ENCODE measurements around the gene CNBD2. TPM values are rescaled to one million over a fixed set of nuclear protein-coding genes. Genes with fewer than 3 reads are reported as not detected.
"Not testable (repeated sequence)": the region's sequence is repeated elsewhere in the genome, so short reads cannot be mapped to it uniquely, and the experiment has no call there.

The CNBD2 gene
- total RNA-seq, 1 donor from 2014 or later = 3.0 TPM

DNA sequence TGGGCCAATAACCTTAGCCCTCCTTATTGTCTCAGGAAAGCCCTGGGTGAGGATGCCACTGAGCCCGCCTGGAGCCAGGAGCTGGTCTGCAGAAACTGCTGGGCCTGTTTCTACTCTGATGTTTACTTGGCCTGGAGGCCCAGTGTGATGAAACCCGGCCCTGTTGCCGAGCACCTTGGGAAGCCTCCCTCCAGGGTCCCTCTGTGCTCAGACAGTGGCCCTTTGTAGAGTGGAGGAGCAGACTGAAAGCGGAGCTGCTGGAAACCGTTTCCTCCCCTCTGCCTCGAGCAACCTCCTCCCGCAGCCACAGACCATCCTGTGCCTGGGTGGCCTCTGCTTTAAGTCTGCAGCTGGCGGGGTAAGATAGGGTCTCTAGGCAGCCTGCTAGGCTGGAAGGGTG, 102.1 kb downstream of the CNBD2 start:
- Mint-ChIP-seq H3K27ac (ENCODE audit: unreplicated experiment) (no peak overlapping the region), H3K27me3 (ENCODE audit: low read depth, unreplicated experiment) (peaks cover 12% of the 10 kb centered on the region), H3K9me3 (ENCODE audit: unreplicated experiment) (no peaks in the 10 kb centered on the region), H3K36me3 (ENCODE audit: low read depth, unreplicated experiment) (no peaks in the 10 kb centered on the region), H3K4me1 (ENCODE audit: low read depth, unreplicated experiment) (peaks cover 5% of the 10 kb centered on the region), H3K4me3 (ENCODE audit: unreplicated experiment) (no peak overlapping the region)
- Histone ChIP-seq H3K27ac (ENCODE audit: low read depth, low read length) (no peak overlapping the region), H3K9ac (ENCODE audit: low read length) (no peak overlapping the region), H3K4me3 (ENCODE audit: insufficient read depth, low read depth, low read length) (no peak overlapping the region), H3K27me3 (ENCODE audit: insufficient read depth, low read length) (peaks cover 4% of the 10 kb centered on the region), H4K20me1 (ENCODE audit: insufficient read depth, low read length) (no peaks in the 10 kb centered on the region), H3K36me3 (ENCODE audit: insufficient read depth, low read length) (no peaks in the 10 kb centered on the region), H3K4me1 (ENCODE audit: insufficient read depth, low read length) (no peaks in the 10 kb centered on the region), H3K4me2 (ENCODE audit: low read length) (no peak overlapping the region), H3K9me3 (ENCODE audit: insufficient read depth, low read depth, low read length) (no peaks in the 10 kb centered on the region), H3K79me2 (ENCODE audit: insufficient read depth, low read length) (no peaks in the 10 kb centered on the region), H2AFZ (ENCODE audit: low read depth, low read length) (peak overlapping the region; percentile 26)
- TF ChIP-seq, protein P1, sequence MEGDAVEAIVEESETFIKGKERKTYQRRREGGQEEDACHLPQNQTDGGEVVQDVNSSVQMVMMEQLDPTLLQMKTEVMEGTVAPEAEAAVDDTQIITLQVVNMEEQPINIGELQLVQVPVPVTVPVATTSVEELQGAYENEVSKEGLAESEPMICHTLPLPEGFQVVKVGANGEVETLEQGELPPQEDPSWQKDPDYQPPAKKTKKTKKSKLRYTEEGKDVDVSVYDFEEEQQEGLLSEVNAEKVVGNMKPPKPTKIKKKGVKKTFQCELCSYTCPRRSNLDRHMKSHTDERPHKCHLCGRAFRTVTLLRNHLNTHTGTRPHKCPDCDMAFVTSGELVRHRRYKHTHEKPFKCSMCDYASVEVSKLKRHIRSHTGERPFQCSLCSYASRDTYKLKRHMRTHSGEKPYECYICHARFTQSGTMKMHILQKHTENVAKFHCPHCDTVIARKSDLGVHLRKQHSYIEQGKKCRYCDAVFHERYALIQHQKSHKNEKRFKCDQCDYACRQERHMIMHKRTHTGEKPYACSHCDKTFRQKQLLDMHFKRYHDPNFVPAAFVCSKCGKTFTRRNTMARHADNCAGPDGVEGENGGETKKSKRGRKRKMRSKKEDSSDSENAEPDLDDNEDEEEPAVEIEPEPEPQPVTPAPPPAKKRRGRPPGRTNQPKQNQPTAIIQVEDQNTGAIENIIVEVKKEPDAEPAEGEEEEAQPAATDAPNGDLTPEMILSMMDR (IDR thresholded peaks at IDR 0.05; ENCODE audit: insufficient read depth, low read depth, low read length) = no peak
- no peak for TF ChIP-seq EZH2 (IDR thresholded peaks at IDR 0.05; ENCODE audit: insufficient read depth, low read length)
- FAIRE-seq = no peak
- no peak for DNase-seq (ENCODE audit: low read depth)

DNA sequence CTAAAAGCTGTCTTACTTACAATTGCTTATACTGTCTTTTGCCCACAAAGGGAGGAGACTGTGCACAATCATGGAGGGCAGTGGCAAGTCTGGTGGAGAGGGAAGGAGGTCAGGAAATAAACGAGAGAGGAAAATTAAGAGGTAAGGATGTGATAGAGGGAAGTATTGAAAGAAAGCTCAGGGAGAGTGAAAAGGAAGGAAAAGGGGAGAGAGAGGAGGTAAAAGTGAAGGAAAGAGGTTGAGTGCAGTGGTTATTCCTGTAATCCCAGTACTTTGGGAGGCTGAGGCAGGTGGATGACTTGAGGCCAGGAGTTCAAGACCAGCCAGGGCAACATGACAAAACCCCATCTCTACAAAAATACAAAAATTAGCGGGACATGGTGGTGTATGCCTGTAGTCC, 103.5 kb downstream of the CNBD2 start:
- Mint-ChIP-seq H3K27me3 (ENCODE audit: low read depth, unreplicated experiment) (peaks cover 16% of the 10 kb centered on the region), H3K27ac (ENCODE audit: unreplicated experiment) (no peak overlapping the region), H3K4me1 (ENCODE audit: low read depth, unreplicated experiment) (peaks cover 5% of the 10 kb centered on the region), H3K4me3 (ENCODE audit: unreplicated experiment) (no peak overlapping the region), H3K36me3 (ENCODE audit: low read depth, unreplicated experiment) (no peaks in the 10 kb centered on the region), H3K9me3 (ENCODE audit: unreplicated experiment) (no peaks in the 10 kb centered on the region)
- Histone ChIP-seq H4K20me1 (ENCODE audit: insufficient read depth, low read length) (no peaks in the 10 kb centered on the region), H2AFZ (ENCODE audit: low read depth, low read length) (no peak overlapping the region), H3K36me3 (ENCODE audit: insufficient read depth, low read length) (no peaks in the 10 kb centered on the region), H3K79me2 (ENCODE audit: insufficient read depth, low read length) (no peaks in the 10 kb centered on the region), H3K9me3 (ENCODE audit: insufficient read depth, low read depth, low read length) (no peaks in the 10 kb centered on the region), H3K9ac (ENCODE audit: low read length) (no peak overlapping the region), H3K4me1 (ENCODE audit: insufficient read depth, low read length) (no peaks in the 10 kb centered on the region), H3K27ac (ENCODE audit: low read depth, low read length) (no peak overlapping the region), H3K4me3 (ENCODE audit: insufficient read depth, low read depth, low read length) (no peak overlapping the region), H3K4me2 (ENCODE audit: low read length) (no peak overlapping the region), H3K27me3 (ENCODE audit: insufficient read depth, low read length) (peaks cover 7% of the 10 kb centered on the region)
- FAIRE-seq (no peak), DNase-seq (ENCODE audit: low read depth) (no peak)
- TF ChIP-seq EZH2 (IDR thresholded peaks at IDR 0.05; ENCODE audit: insufficient read depth, low read length) = no peak
- TF ChIP-seq, protein P1 (IDR thresholded peaks at IDR 0.05; ENCODE audit: insufficient read depth, low read depth, low read length) = no peak

DNA sequence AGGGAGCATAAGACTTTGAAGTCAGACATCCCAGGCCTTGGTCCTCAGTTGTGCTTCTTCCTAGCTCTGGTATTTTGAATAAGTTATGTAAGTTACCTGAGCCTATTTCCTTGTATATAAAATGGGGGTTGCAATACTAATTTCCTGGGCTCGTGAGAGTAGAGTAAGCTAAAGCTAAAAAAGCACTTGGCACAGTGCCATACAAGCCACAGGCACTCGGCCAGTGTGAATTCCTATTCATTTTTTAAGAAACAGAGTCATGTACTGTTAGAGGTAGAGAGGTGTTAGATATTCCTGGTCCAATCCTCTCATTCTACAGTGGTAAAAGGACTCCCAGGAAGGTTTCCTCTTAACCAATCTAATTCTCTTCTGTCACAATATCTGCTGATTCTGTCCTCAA, 106.6 kb downstream of the CNBD2 start:
- Histone ChIP-seq H3K4me2 (ENCODE audit: low read length) (no peak overlapping the region), H3K27me3 (ENCODE audit: insufficient read depth, low read length) (peaks cover 4% of the 10 kb centered on the region), H3K27ac (ENCODE audit: low read depth, low read length) (no peak overlapping the region), H4K20me1 (ENCODE audit: insufficient read depth, low read length) (no peaks in the 10 kb centered on the region), H3K9ac (ENCODE audit: low read length) (no peak overlapping the region), H3K36me3 (ENCODE audit: insufficient read depth, low read length) (no peaks in the 10 kb centered on the region), H3K9me3 (ENCODE audit: insufficient read depth, low read depth, low read length) (no peaks in the 10 kb centered on the region), H3K4me1 (ENCODE audit: insufficient read depth, low read length) (no peaks in the 10 kb centered on the region), H2AFZ (ENCODE audit: low read depth, low read length) (no peak overlapping the region), H3K79me2 (ENCODE audit: insufficient read depth, low read length) (no peaks in the 10 kb centered on the region), H3K4me3 (ENCODE audit: insufficient read depth, low read depth, low read length) (no peak overlapping the region)
- TF ChIP-seq, protein P1 (IDR thresholded peaks at IDR 0.05; ENCODE audit: insufficient read depth, low read depth, low read length) = no peak
- no peak for TF ChIP-seq EZH2 (IDR thresholded peaks at IDR 0.05; ENCODE audit: insufficient read depth, low read length)
- H3K4me3 Mint-ChIP-seq (ENCODE audit: unreplicated experiment) = no peak overlapping the region
- no peak overlapping the region for H3K27ac Mint-ChIP-seq (ENCODE audit: unreplicated experiment)
- H3K36me3 Mint-ChIP-seq (ENCODE audit: low read depth, unreplicated experiment) = no peaks in the 10 kb centered on the region
- no peak for FAIRE-seq
- H3K27me3 Mint-ChIP-seq (ENCODE audit: low read depth, unreplicated experiment) = peaks cover 25% of the 10 kb centered on the region
- no peak for DNase-seq (ENCODE audit: low read depth)
- H3K4me1 Mint-ChIP-seq (ENCODE audit: low read depth, unreplicated experiment) = peaks cover 5% of the 10 kb centered on the region
- no peaks in the 10 kb centered on the region for H3K9me3 Mint-ChIP-seq (ENCODE audit: unreplicated experiment)

DNA sequence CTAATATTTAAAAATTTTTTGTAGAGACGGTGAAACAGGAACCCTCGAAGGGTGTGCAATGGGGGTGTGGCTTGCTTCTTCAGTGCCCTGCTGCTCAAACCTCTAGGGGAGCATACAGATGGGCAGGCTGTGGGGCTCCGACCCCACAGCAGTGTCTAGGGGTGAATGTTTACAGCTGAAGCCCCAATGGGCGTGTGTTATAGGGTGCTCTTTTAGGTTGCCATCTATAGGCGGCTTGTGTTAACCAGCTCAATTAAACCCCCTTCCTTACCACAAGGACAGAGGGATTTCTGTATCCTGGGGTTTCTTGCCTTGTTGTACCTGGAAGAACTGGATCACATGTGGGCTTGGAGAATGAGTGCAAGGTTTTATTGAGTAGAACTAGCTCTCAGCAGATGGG, 109.4 kb downstream of the CNBD2 start:
- H3K79me2 ChIP-seq (ENCODE audit: insufficient read depth, low read length) = not testable (repeated sequence)

More for the DNA sequence above, 109.4 kb downstream of the CNBD2 start:
- H3K4me1 ChIP-seq (ENCODE audit: insufficient read depth, low read length); H3K36me3 Mint-ChIP-seq (ENCODE audit: low read depth, unreplicated experiment); H2AFZ ChIP-seq (ENCODE audit: low read depth, low read length); DNase-seq (ENCODE audit: low read depth); H4K20me1 ChIP-seq (ENCODE audit: insufficient read depth, low read length); H3K27ac ChIP-seq (ENCODE audit: low read depth, low read length); H3K4me1 Mint-ChIP-seq (ENCODE audit: low read depth, unreplicated experiment); H3K9me3 ChIP-seq (ENCODE audit: insufficient read depth, low read depth, low read length); H3K4me3 Mint-ChIP-seq (ENCODE audit: unreplicated experiment); H3K4me3 ChIP-seq (ENCODE audit: insufficient read depth, low read depth, low read length); H3K27ac Mint-ChIP-seq (ENCODE audit: unreplicated experiment); H3K9me3 Mint-ChIP-seq (ENCODE audit: unreplicated experiment); H3K27me3 ChIP-seq (ENCODE audit: insufficient read depth, low read length); H3K36me3 ChIP-seq (ENCODE audit: insufficient read depth, low read length); H3K9ac ChIP-seq (ENCODE audit: low read length); H3K4me2 ChIP-seq (ENCODE audit: low read length); FAIRE-seq: not testable (repeated sequence)
- H3K27me3 Mint-ChIP-seq (ENCODE audit: low read depth, unreplicated experiment) = peaks cover 13% of the 10 kb centered on the region
